Progenitor cell of endocrine pancreas (in vitro differentiated cells): Measurements from ENCODE around the gene KATNAL2. TPM values are rescaled to one million over a fixed set of nuclear protein-coding genes. Genes with fewer than 3 reads are reported as not detected.

ENCODE experiments used
- DNase-seq: peaks from one replicate; pipeline ENCODE4 v3.0.0; 2021; ENCODE audit warnings: low spot score; ENCODE audit not compliant: unreplicated experiment
- H3K27ac Mint-ChIP-seq: 2 replicates; pipeline ENCODE4 v1.8.0; 2021; ENCODE audit warnings: mild to moderate bottlenecking, moderate library complexity, mixed read lengths
- H3K27me3 Mint-ChIP-seq: 2 replicates; pipeline ENCODE4 v1.8.0; 2021; ENCODE audit warnings: mixed read lengths
- H3K36me3 Mint-ChIP-seq: 2 replicates; pipeline ENCODE4 v1.8.0; 2022; ENCODE audit warnings: mixed read lengths; ENCODE audit not compliant: insufficient read depth
- H3K4me1 Mint-ChIP-seq: 2 replicates; pipeline ENCODE4 v1.8.0; 2021; ENCODE audit warnings: low read depth, mixed read lengths
- H3K4me3 Mint-ChIP-seq: 2 replicates; pipeline ENCODE4 v1.8.0; 2021; ENCODE audit warnings: low read depth, mild to moderate bottlenecking, moderate library complexity, mixed read lengths
- H3K9me3 Mint-ChIP-seq: 2 replicates; pipeline ENCODE4 v1.8.0; 2021; ENCODE audit warnings: low read depth, mixed read lengths
- CTCF ChIP-seq: fragments of 200-600 bp; sonication (generic); IDR thresholded peaks from one replicate; pipeline ENCODE4 v1.5.0; 2021; ENCODE audit warnings: antibody characterized with exemption, mild to moderate bottlenecking; ENCODE audit not compliant: unreplicated experiment
- total RNA-seq: library from RNA; stranded (reverse); gene quantifications from 2 replicates; pipeline ENCODE4 v1.2.1, GENCODE V29; 2021

KATNAL2 gene
- total RNA-seq, 1 donor from 2014 or later = 8.0 TPM

GRCh38 chr18:46894124-46894523 lies 23.3 kb upstream of the KATNAL2 start:
- H3K36me3 Mint-ChIP-seq = peaks cover 24% of the 10 kb centered on the region
- peaks cover 7% of the 10 kb centered on the region for H3K4me1 Mint-ChIP-seq
- H3K27me3 Mint-ChIP-seq = no peaks in the 10 kb centered on the region
- no peak for TF ChIP-seq CTCF
- H3K27ac Mint-ChIP-seq = no peak overlapping the region
- DNase-seq = no peak
- no peak overlapping the region for H3K4me3 Mint-ChIP-seq
- H3K9me3 Mint-ChIP-seq = peaks cover 13% of the 10 kb centered on the region

GRCh38 chr18:46899274-46899948 lies 18.0 kb upstream of the KATNAL2 start:
- Mint-ChIP-seq H3K36me3 (peaks cover 13% of the 10 kb centered on the region), H3K27ac (no peak overlapping the region), H3K9me3 (peaks cover 4% of the 10 kb centered on the region), H3K27me3 (no peaks in the 10 kb centered on the region), H3K4me1 (no peaks in the 10 kb centered on the region), H3K4me3 (no peak overlapping the region)
- no peak for TF ChIP-seq CTCF
- DNase-seq = no peak

GRCh38 chr18:46903406-46903805 lies 14.0 kb upstream of the KATNAL2 start:
- Mint-ChIP-seq H3K9me3 (peaks cover 8% of the 10 kb centered on the region), H3K4me1 (no peaks in the 10 kb centered on the region), H3K27ac (no peak overlapping the region), H3K36me3 (peaks cover 21% of the 10 kb centered on the region), H3K27me3 (no peaks in the 10 kb centered on the region), H3K4me3 (no peak overlapping the region)
- no peak for TF ChIP-seq CTCF
- DNase-seq = no peak

GRCh38 chr18:46909497-46909896 lies 7.9 kb upstream of the KATNAL2 start:
- H3K27me3 Mint-ChIP-seq = no peaks in the 10 kb centered on the region
- DNase-seq = no peak
- peaks cover 8% of the 10 kb centered on the region for H3K4me1 Mint-ChIP-seq
- TF ChIP-seq CTCF = no peak
- no peak overlapping the region for H3K27ac Mint-ChIP-seq
- H3K4me3 Mint-ChIP-seq = no peak overlapping the region
- peaks cover 3% of the 10 kb centered on the region for H3K9me3 Mint-ChIP-seq
- peaks cover 10% of the 10 kb centered on the region for H3K36me3 Mint-ChIP-seq

- Mint-ChIP-seq H3K27ac (no peak overlapping the region), H3K4me3 (no peak overlapping the region), H3K27me3 (no peaks in the 10 kb centered on the region), H3K4me1 (peaks cover 15% of the 10 kb centered on the region), H3K9me3 (peaks cover 3% of the 10 kb centered on the region), H3K36me3 (peaks cover 7% of the 10 kb centered on the region)
- no peak for DNase-seq
- no peak for TF ChIP-seq CTCF
Measured at GRCh38 chr18:46910856-46911255, 6.5 kb upstream of the KATNAL2 start.
